ENCODE measurements around the gene C9.

GRCh38 chr5:39384271-39384670 is 20.0 kb upstream of the C9 start:
- TF ChIP-seq TAF1 (conservative IDR thresholded peaks at IDR 0.05) (no peak), YY1 (IDR thresholded peaks at IDR 0.05) (no peak), GABPA (IDR thresholded peaks at IDR 0.05 in 1 of 2, conservative IDR thresholded peaks at IDR 0.05 in 1 of 2) (no peak), HNF4A (conservative IDR thresholded peaks at IDR 0.05) (no peak), MAX (IDR thresholded peaks at IDR 0.05) (no peak), RXRA (IDR thresholded peaks at IDR 0.05) (no peak), RAD21 (IDR thresholded peaks at IDR 0.05) (no peak), JUND (IDR thresholded peaks at IDR 0.05) (no peak)
- TF ChIP-seq, protein P1, sequence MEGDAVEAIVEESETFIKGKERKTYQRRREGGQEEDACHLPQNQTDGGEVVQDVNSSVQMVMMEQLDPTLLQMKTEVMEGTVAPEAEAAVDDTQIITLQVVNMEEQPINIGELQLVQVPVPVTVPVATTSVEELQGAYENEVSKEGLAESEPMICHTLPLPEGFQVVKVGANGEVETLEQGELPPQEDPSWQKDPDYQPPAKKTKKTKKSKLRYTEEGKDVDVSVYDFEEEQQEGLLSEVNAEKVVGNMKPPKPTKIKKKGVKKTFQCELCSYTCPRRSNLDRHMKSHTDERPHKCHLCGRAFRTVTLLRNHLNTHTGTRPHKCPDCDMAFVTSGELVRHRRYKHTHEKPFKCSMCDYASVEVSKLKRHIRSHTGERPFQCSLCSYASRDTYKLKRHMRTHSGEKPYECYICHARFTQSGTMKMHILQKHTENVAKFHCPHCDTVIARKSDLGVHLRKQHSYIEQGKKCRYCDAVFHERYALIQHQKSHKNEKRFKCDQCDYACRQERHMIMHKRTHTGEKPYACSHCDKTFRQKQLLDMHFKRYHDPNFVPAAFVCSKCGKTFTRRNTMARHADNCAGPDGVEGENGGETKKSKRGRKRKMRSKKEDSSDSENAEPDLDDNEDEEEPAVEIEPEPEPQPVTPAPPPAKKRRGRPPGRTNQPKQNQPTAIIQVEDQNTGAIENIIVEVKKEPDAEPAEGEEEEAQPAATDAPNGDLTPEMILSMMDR (IDR thresholded peaks at IDR 0.05; ENCODE audit: low read depth, low read length, missing input control), result no peak
- TF ChIP-seq, protein P2, sequence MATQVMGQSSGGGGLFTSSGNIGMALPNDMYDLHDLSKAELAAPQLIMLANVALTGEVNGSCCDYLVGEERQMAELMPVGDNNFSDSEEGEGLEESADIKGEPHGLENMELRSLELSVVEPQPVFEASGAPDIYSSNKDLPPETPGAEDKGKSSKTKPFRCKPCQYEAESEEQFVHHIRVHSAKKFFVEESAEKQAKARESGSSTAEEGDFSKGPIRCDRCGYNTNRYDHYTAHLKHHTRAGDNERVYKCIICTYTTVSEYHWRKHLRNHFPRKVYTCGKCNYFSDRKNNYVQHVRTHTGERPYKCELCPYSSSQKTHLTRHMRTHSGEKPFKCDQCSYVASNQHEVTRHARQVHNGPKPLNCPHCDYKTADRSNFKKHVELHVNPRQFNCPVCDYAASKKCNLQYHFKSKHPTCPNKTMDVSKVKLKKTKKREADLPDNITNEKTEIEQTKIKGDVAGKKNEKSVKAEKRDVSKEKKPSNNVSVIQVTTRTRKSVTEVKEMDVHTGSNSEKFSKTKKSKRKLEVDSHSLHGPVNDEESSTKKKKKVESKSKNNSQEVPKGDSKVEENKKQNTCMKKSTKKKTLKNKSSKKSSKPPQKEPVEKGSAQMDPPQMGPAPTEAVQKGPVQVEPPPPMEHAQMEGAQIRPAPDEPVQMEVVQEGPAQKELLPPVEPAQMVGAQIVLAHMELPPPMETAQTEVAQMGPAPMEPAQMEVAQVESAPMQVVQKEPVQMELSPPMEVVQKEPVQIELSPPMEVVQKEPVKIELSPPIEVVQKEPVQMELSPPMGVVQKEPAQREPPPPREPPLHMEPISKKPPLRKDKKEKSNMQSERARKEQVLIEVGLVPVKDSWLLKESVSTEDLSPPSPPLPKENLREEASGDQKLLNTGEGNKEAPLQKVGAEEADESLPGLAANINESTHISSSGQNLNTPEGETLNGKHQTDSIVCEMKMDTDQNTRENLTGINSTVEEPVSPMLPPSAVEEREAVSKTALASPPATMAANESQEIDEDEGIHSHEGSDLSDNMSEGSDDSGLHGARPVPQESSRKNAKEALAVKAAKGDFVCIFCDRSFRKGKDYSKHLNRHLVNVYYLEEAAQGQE (IDR thresholded peaks at IDR 0.05), result no peak
- TF ChIP-seq, protein P3, sequence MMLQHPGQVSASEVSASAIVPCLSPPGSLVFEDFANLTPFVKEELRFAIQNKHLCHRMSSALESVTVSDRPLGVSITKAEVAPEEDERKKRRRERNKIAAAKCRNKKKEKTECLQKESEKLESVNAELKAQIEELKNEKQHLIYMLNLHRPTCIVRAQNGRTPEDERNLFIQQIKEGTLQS (IDR thresholded peaks at IDR 0.05), result no peak

All from liver (tissue), 3 donors.